HG02763 (cell line): ENCODE results near the gene GPALPP1.
"Not testable (repeated sequence)": the region's sequence is repeated elsewhere in the genome, so short reads cannot be mapped to it uniquely, and the experiment has no call there.

Source experiments
- ATAC-seq: cut with Tn5 transposase; IDR thresholded peaks from one replicate; pipeline ENCODE4 v1.9.1; 2021; ENCODE audit warnings: mild to moderate bottlenecking, moderate library complexity; ENCODE audit not compliant: unreplicated experiment

GPALPP1 gene

DNA sequence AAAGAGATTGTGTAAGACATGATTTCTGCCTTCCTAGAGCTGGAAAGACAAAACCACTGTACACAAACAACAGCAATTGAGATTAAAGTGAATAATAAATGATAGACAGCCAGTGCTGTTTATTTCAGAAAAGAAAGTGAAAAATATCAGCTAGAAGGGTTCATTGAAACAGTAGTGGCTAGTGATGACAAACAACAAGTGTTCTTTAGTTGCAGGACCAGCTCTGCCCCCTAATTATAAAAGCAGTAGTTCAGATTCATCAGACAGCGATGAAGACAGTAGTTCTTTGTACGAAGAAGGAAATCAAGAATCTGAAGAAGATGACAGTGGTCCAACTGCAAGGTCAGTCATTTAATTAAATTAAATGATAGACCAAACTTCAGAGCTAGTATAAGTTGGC lies 14.8 kb downstream of the GPALPP1 start:
- no peak for ATAC-seq

DNA sequence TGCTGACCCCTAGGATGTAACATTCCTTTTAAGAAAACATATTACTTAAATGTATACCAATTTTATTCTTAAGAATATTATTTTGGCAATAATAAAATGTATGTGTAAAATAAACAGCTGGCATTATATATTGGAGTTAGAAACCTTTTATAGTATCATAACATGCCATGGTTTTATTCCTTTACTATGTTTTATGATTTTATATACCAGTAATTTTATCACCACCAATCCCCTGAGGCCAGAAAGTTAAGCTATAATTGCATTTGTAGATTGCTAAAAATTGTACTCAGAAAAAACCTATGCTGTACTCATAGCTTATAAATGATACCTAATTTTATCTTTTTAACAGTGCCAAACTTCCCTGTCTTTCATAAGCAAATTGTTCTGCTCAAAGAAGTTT lies 17.9 kb downstream of the GPALPP1 start:
- ATAC-seq = no peak

DNA sequence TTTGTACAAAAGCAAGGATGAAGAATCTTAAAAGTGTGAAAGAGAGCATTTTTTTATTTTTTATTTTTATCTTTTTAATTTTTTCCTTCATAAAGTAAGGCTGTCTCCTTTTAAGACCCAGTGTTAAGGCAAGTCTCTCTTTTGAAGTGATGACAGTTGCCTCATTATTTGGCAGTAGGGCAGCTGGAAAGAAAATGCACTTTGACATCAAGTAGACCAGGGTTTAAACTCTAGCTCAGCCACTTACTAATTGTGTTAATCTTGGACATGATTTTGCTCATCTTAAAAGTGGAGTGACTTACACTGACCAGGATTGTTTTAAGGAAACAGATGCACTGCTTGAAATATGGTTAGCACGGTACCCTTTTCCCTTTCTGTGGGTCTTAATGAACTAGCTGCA lies 18.5 kb downstream of the GPALPP1 start:
- no peak for ATAC-seq

DNA sequence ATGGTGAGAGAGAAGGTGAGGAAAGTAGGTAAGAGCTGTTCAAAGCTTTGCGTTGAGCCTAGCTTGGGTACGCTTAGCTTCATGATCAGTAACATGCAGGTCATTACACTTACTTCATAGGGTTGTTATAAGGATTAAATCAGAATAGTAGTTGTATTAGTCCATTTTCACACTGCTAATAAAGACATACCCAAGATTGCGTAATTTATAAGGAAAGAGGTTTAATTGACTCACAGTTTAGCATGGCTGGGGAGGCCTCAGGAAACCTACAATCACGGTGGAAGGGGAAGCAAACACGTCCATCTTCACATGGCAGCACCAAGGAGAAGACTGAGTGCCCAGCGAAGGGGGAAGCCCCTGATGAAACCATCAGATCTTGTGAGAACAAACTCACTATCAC lies 21.9 kb downstream of the GPALPP1 start:
- ATAC-seq = no peak

DNA sequence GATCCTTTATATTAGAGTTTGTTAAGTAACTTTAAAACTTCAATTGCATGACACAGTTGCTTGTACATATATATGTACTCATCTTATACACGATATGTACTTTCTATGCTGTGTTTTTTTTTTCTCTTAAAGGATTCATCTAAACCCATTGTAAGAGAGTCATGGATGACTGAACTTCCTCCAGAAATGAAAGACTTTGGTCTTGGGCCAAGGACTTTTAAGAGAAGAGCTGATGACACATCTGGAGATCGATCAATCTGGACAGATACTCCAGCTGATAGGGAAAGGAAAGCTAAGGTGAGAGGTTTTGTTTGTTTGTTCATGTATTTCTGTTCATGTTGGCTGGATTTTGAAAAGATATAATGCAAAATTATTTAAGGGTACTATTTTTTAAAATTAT lies 26.0 kb downstream of the GPALPP1 start:
- ATAC-seq = no peak

DNA sequence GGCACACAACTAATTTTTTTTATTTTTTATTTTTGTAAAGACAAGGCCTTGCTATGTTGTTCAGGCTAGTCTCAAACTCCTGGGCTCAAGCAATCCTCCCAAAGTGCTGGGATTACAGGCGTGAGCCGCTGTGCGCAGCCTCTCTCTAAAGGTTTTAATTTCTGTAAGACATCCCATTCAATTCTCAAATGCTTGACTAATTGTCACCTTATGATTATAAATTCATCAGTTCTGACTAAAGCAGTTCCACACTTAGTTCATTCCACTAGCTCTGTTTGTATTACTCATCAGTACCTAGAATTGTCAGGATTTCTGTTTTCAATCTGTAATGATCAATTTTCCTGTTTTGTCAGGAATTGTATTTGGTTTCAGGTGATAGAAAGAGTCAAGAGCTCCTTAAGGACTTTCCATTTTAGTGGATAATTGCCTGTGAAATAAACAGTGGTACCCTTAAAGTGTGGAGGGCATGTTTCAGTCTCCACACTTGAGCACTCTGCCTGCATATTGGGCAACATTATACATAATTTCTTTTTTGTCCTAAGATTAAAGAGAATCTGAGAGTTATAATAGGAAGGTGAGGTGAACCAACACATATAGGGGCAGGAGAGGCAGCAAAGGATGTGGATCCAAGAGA lies 27.6 kb downstream of the GPALPP1 start:
- no peak for ATAC-seq

DNA sequence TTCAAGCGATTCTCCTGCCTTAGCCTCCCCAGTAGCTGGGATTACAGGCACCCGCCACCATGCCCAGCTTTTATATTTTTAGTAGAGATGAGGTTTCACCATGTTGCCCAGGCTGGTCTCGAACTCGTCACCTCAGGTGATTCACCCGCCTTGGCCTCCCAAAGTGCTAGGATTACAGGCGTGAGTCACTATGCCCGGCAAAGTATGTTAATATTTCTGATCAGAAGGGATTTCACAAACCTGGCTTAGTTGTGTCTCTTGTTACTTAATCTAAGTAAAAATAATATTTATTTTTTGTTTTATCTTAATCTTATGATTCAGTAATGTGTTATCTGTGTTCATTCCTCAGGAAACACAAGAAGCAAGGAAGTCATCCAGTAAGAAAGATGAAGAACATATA lies 30.6 kb downstream of the GPALPP1 start:
- not testable (repeated sequence) for ATAC-seq

DNA sequence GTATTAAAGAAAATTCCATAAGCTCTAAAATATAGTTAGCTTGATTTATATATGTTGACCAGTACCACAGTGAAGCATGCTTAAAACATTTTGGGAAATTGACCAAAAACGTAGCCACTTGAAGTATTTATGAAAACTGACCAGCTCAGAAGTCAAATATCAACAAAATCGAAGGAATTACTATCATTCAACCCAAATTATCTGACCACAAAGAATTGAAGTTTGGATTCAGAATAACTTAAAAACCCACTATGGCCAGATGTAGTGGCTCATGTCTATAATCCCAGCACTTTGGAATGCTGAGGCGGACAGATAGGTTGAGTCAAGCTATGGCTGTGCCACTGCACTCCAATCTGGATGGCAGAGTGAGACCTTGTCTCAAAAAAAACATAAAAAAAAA lies 31.9 kb downstream of the GPALPP1 start:
- no peak for ATAC-seq

DNA sequence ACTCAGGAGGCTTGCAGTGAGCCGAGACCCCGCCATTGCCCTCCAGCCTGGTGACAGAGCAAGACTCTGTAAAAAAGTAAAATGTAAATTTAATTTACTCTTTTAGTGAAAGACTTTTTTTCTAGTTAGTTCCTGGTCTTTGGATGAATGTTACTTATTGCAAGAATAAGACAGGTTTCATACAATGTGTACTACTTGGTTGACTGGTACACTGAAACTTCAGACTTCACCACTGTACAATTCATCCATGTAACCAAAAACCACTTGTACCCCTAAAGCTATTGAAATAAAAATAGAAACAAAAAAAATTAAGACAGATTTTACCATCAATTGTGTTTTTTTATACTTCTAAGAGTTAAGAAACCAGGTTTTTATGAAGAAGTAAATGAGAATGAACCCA lies 35.5 kb downstream of the GPALPP1 start:
- no peak for ATAC-seq

DNA sequence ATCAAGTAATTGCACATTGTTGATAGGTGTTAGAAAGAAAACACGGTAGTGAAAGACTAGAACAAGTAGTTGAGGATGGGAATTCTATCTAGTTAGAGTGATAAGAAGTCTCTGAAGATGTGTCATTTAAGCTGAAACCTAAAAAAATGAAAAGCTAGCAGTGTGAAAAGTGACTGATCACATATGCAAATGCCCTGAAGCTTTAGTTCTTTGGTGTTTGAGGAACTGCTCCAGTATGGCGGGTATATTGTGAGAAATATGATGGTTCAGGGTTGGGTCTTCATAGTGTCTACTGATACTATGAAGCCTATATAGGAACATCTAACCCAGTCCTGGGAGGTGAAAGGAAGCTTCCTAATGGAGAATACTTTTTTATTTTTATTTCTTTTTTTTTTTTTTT lies 45.0 kb downstream of the GPALPP1 start:
- no peak for ATAC-seq

DNA sequence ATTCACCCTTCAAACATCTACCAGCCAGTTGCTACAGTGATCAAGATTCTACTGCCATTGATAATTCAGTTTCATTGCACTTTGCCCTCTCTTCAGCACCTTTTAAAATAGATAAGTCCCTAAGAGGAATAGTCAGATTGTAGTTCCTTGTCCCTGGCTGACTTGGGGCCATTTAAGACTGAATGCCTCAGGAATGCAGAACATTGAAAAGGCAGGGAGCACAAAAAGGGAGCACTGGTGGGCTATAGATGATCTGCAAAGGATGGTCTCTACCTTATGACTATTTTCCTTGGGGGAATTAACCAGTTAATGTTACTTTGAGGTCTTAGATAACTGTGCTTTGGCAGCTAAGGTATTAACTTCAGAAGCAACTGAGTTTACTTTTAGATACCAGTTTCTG lies 46.9 kb downstream of the GPALPP1 start:
- ATAC-seq = no peak

DNA sequence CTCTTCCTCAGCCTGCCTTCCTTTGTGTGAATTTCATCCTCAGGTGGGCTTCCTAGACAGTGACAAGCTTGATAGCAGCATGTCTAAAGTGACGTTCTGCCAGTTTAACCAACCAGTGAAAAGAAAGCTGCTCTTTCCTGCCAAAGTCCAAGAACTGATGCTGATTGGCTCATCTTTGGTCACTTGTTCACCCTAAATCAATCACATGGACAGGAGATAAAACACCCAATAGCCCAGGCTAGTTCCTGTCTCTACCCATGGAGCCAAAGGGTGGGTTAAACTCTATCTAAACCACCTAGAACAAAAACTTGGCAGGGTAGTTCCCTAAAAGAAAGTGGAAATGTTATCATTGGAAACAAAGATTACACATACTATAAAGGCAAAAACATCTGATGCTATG lies 50.8 kb downstream of the GPALPP1 start:
- ATAC-seq = no peak

DNA sequence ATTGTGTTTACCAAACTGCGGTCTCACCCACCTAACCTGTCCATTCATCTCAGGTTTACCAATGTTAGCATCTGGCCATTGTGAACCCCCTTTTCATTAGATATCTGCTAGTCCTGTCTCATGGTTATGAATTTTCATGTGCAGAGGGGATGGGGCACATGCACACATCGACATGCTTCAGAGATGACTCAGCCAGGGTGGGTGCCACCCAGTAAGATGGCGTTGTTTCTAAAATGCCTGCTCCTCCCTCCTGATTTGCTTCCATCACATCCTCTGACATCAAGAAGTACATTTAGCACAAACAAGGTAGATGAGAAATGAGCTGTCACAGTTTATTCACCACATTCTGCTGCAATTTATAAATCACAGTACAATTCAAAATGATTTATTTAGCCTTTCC lies 51.3 kb downstream of the GPALPP1 start:
- ATAC-seq = no peak

DNA sequence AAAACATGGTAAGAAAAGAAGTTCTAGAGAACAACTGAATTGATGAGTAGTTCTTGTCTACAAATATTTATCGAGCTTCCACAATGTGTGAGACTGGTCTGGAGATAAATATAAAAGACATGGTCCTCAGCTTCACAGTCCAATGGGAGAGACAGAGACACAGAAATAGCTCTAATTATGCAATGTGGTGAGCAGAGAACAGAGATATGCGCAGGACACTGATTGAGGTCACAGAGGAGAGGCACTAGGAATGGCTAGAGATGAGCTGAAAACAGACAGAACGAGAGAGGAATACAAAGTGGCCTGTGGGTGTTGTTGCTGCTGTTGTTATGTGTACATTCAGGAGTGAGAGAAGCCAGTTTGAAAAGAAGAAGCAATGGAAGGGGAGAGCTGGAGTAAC lies 53.2 kb downstream of the GPALPP1 start:
- no peak for ATAC-seq

DNA sequence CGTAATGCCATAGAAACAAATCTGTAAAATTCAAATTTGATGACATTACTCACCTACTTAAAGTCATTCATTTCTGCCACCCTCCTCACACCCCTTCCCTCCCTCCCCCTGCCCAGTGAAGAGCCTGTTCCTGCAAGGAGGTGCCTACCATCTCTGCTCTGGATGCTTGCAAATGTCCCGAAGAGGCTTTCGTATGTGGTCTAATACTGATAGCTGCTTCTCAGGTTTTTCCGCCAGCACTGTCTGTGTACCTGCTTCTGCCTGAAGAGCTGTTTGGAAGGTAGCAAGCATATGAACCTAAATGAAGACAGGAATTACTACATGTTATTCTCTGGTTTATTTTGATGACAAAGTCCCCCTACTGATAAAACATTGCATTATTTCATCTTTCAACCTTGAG lies 57.1 kb downstream of the GPALPP1 start:
- no peak for ATAC-seq

DNA sequence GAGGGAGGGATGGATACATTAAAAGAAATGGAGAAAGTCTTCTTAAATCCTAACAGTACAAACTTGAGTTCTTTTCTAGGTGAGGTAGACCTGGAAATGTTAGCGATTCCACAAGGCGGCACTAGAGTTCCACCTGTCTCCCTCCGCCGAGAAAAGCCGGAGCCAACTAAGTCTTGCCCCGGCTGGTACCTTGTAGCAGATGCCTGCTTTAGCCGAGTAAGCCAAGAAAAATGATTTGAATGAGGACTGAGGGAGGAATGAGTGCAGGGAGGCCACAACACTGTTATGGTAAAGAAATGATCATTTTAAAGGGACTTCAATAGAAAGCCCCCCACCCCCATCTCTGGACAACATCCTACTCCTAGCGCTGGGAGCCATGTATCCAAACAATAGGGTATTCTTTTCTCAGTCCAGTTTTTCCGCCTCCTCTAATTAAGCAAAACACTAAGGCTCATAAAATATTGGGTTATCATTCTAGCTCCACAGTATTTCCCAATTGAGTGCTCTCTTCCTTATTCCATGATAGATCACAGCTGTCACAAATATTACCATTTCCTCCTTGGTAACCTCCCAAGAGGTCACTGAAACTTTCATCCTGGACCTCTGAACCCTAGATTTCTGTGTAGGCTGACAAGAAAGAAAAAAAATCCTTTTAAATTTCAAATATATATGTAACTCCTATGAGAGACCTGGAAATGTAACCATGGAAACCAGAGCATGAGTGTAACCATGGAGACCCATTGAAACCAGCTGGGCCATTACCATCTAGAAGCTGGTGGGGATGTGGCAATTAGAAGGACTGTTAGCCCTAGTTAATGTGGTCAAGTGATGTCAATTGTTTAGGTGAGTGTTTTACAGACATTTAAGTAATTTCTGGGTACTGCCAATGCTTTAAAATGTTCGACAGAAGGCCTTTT lies 58.3 kb downstream of the GPALPP1 start:
- peak; percentile 73 for ATAC-seq

DNA sequence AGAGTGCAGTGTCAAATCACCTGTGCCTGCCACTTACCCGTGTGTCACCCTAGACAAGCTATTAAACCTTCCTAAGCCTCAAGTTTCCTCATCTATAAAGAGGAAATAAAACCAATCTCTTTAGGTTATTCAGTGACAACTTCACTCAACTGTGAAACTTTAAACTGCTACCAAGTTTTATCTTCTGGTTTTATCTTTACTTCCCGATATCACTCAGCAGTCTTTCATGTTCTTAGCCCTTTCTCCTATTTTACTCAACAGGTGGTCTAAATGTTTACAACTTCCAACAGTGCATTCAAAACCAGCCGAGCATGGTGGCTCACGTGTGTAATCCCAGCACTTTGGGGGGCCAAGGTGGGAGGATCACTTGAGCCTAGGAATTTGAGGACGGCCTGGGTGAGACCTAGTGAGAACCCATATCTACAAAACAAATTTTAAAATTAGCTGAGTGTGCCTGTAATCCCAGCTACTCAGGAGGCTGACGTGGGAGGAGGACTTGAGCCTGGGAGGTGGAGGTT lies 59.6 kb downstream of the GPALPP1 start:
- ATAC-seq = no peak

DNA sequence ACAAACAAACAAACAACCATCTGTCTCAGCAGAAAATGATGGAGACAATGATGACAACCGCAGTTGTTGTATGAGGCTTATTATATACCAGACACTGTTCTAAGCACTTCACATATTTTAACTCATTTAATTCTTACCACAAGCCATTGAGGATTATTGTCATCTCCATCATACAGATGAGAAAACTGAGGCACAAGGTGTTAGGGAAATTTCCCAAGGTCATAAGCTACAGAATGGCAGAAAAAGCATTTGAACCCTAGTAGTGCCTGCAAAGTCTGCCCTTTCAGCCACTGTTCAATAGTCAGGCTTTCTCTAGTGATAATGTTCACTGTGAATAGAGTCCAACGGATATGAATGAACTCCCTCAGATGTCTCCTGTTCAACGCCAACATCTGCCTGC lies 60.1 kb downstream of the GPALPP1 start:
- ATAC-seq = no peak

DNA sequence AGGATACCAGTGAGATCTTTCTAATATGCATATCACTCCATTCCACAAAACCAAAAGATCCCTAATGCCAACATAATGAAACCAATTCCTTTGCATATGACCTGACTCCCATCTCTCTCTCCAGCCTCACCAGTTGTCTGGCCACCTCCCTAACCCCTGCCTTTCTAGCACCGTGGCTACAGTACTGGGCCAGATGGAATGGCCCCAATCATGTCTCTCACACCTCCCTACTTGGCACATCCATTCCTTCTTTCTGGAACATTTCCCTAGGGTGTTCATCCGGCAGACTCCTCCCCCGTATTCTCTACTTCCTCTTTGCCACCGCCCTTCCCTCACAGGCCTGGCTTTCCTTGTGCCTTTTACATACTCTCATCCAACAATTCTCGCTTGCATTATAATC lies 62.0 kb downstream of the GPALPP1 start:
- no peak for ATAC-seq

DNA sequence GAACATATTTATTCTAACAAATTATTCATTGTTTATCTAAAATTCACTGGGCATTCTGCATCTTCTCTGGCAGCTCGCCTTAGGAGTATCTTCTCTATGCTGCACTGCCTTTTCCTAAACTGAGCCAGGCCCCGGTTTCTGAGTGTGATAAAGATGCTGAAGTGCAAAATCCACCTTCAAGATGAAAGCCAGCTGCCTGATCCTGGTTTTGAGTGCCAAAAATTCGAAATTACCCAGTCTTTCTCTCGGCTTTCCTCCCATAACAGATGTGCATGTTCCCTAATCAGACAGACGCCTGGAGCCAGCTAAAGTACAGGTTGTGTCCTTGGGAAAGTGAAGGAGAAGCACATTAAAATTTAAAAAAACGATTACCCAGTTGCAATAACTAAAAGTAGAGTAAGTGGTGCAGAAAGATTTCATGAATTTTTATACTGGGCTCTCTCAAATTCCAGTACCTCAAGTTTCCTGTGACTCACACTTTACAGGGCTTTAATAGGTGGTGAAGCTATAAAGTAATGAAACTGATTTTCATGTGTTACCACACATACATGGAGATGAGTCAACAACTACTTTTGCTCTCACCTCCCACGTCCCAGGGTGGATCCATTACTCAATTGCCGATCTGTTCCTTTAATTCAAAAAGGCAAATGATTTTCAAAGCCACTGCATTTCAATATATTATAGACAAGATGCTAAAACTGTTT lies 66.0 kb downstream of the GPALPP1 start:
- ATAC-seq = no peak

DNA sequence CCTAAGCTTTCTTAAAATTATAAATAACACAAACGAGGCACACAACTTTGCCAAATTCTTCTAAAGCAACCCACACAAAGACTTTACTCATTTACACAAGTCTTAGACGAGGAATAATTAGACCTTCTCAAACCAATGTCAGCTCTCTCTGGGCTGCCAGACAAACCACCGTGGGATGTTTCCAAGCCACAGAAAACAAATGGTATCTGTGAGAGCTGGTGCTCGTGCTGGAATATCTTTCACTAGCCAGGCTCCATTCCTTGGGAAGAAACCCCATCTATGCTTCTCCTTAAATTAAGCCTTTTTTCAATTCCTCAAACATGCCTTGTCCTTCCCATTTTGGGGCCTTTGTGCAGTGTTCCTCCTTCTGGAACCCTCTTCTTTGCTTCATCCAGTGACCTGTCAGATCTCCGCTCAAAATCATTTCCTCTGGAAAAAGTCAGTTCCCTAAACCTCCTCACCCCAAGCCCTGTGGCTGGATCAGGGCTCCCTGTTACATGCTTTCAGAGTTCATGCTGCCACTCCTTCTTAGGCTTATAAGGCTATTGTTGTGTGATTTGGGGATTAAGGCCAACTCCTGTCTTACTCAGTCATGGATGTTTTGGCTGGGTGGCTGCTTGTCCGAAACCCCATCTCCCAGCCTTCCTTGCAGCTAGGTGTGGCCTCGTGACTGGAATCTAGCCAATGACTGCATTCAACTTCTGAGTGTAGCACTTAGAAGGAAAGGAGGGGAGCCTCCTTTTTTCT lies 66.7 kb downstream of the GPALPP1 start:
- ATAC-seq = no peak
